Measurements from ENCODE around the gene CEP57L1. TPM values are rescaled to one million over a fixed set of nuclear protein-coding genes. Genes with fewer than 3 reads are reported as not detected.

Gene CEP57L1
- total and polyA plus RNA-seq, 9 of the 15 experiments (the other 6 are each of a cell fraction or from before 2014, with no cell fraction given) = 39.4 to 88.6 (median 61.8) TPM

DNA sequence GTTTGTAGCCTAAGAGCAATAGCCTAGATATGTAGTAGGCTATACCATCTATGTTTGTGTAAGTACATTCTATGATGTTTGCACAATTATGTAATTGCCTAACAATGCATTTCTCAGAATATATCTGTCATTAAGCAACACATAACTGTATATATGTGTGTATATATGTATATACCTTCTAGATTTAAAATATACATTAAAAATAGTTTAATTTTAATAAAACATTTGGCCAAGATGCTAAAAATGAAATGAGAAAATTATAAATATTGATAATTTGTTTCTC lies 21.2 kb upstream of the CEP57L1 start (continued):
- TF ChIP-seq, protein P1, sequence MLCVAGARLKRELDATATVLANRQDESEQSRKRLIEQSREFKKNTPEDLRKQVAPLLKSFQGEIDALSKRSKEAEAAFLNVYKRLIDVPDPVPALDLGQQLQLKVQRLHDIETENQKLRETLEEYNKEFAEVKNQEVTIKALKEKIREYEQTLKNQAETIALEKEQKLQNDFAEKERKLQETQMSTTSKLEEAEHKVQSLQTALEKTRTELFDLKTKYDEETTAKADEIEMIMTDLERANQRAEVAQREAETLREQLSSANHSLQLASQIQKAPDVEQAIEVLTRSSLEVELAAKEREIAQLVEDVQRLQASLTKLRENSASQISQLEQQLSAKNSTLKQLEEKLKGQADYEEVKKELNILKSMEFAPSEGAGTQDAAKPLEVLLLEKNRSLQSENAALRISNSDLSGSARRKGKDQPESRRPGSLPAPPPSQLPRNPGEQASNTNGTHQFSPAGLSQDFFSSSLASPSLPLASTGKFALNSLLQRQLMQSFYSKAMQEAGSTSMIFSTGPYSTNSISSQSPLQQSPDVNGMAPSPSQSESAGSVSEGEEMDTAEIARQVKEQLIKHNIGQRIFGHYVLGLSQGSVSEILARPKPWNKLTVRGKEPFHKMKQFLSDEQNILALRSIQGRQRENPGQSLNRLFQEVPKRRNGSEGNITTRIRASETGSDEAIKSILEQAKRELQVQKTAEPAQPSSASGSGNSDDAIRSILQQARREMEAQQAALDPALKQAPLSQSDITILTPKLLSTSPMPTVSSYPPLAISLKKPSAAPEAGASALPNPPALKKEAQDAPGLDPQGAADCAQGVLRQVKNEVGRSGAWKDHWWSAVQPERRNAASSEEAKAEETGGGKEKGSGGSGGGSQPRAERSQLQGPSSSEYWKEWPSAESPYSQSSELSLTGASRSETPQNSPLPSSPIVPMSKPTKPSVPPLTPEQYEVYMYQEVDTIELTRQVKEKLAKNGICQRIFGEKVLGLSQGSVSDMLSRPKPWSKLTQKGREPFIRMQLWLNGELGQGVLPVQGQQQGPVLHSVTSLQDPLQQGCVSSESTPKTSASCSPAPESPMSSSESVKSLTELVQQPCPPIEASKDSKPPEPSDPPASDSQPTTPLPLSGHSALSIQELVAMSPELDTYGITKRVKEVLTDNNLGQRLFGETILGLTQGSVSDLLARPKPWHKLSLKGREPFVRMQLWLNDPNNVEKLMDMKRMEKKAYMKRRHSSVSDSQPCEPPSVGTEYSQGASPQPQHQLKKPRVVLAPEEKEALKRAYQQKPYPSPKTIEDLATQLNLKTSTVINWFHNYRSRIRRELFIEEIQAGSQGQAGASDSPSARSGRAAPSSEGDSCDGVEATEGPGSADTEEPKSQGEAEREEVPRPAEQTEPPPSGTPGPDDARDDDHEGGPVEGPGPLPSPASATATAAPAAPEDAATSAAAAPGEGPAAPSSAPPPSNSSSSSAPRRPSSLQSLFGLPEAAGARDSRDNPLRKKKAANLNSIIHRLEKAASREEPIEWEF (CRISPR knock-in tag; IDR thresholded peaks at IDR 0.05) = no peak
- TF ChIP-seq, protein P2, sequence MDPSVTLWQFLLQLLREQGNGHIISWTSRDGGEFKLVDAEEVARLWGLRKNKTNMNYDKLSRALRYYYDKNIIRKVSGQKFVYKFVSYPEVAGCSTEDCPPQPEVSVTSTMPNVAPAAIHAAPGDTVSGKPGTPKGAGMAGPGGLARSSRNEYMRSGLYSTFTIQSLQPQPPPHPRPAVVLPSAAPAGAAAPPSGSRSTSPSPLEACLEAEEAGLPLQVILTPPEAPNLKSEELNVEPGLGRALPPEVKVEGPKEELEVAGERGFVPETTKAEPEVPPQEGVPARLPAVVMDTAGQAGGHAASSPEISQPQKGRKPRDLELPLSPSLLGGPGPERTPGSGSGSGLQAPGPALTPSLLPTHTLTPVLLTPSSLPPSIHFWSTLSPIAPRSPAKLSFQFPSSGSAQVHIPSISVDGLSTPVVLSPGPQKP (CRISPR knock-in tag; IDR thresholded peaks at IDR 0.05) = no peak
- TF ChIP-seq ZNF274 (IDR thresholded peaks at IDR 0.05; ENCODE audit: borderline replicate concordance, low read depth, low read length) = no peak
- no peak for TF ChIP-seq KLF13 (tag; IDR thresholded peaks at IDR 0.05; ENCODE audit: borderline replicate concordance, low read depth)

DNA sequence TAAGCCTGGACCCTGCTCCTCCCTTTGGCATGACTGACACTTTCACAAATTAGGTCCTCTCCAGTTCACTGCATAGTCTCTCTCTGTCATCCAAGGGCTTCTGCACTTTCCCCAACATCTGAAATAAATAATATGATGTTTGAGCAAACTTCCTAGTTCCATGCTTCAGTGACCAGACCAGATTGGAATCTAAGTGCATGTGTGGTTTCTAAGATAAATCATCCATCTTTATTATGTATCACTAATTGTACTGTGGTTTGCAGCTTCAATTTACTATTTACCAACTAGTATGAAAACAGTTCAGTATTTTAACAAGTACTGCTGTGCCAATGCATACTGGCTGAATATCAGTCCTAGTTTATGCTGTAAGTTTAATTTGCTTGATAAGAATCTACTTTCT lies 19.4 kb upstream of the CEP57L1 start:
- Histone ChIP-seq H3K4me1 (replicated peaks in 1 of 2; ENCODE audit: control insufficient read depth in 2 of 2, insufficient read depth in 2 of 2, low read length in 2 of 2) (no peaks in the 10 kb centered on the region; a peak in 2 of 5 replicates), H3K4me2 (ENCODE audit: insufficient read depth, low read length) (no peak overlapping the region), H3K9ac (ENCODE audit: insufficient read depth in 1 of 2, low read depth in 2 of 2, low read length in 2 of 2) (no peak overlapping the region), H3K4me3 (no peak overlapping the region), H3K79me2 (ENCODE audit: control insufficient read depth, insufficient read depth, low read length) (no peaks in the 10 kb centered on the region), H3K27me3 (ENCODE audit: control insufficient read depth in 2 of 2, insufficient read depth in 2 of 2, low read length in 2 of 2) (no peaks in the 10 kb centered on the region), H4K20me1 (replicated peaks; ENCODE audit: control insufficient read depth, insufficient read depth, low read length) (no peaks in the 10 kb centered on the region), H3K9me1 (ENCODE audit: control insufficient read depth, insufficient read depth, low read length) (peaks cover 3% of the 10 kb centered on the region), H3K9me3 (replicated peaks; ENCODE audit: control insufficient read depth, insufficient read depth, low read depth, low read length) (no peaks in the 10 kb centered on the region), H3K27ac (ENCODE audit: extremely low read depth, low read depth, low read length) (no peak overlapping the region), H3K36me3 (ENCODE audit: control insufficient read depth, insufficient read depth, low read length) (no peaks in the 10 kb centered on the region), H2AFZ (ENCODE audit: low read depth, low read length) (no peak overlapping the region)
- CTCF ChIA-PET (ENCODE audit: low intra/inter-chr PET ratio) = no interaction called here
- intact Hi-C loops (cut with micrococcal nuclease) = no loop called here
- no peak for DNase-seq (ENCODE audit: extremely low read depth in 1 of 4, low spot score in 3 of 4)
- POLR2A ChIA-PET = interaction anchor here (0.6 kb wide), 1 partner anchor 468 kb away, joined by 3 read pairs; no protein-coding TSS in a partner anchor
- no TSS peak for BruUV-seq (replicated peaks)
- no peak for ATAC-seq
- FAIRE-seq = no peak
- in situ Hi-C loops (cut with MboI) = no loop called here
- TF ChIP-seq NELFE (IDR thresholded peaks at IDR 0.05; ENCODE audit: insufficient read depth, insufficient read length) (no peak), ZKSCAN3 (CRISPR knock-in tag; IDR thresholded peaks at IDR 0.05) (no peak)
